Measurements from ENCODE around the gene TRUB1. TPM values are rescaled to one million over a fixed set of nuclear protein-coding genes. Genes with fewer than 3 reads are reported as not detected.
A peak's percentile ranks its signal among the peaks of the same experiment; 100 is the strongest.

The TRUB1 gene
- total RNA-seq, 1 experiment from 2014 or later, result 30.9 TPM

DNA sequence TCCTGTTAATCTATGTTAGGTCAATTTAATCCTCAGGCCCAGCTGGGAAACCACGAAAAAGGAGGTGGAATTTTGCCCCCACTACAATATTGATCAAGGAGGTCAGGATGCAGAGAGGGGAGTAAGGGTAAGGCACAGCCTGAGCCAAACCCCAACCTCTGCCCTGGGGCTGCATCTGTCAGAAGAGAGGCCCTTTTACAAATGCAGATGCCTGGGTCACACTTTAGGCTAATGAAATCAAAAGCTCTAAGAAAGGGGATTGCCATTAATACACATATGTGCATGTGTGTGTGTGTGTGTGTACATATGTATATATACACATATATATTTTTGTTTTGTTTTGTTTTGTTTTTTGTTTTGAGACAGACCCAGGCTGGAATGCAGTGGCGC is 25.5 kb upstream of the TRUB1 start:
- Mint-ChIP-seq H3K9me3 (ENCODE audit: low read depth, unreplicated experiment) (no peaks in the 10 kb centered on the region), H3K27ac (ENCODE audit: unreplicated experiment) (no peak overlapping the region), H3K4me3 (ENCODE audit: low read depth, unreplicated experiment) (no peak overlapping the region), H3K27me3 (ENCODE audit: unreplicated experiment) (no peaks in the 10 kb centered on the region), H3K4me1 (ENCODE audit: low read depth, unreplicated experiment) (peaks cover 10% of the 10 kb centered on the region), H3K36me3 (ENCODE audit: insufficient read depth, unreplicated experiment) (no peaks in the 10 kb centered on the region)
- intact Hi-C loops (cut with micrococcal nuclease; ENCODE audit: unreplicated experiment), result no loop called here
- DNase-seq, result no peak
- BruUV-seq (replicated peaks), result no TSS peak
- TF ChIP-seq, protein P1, sequence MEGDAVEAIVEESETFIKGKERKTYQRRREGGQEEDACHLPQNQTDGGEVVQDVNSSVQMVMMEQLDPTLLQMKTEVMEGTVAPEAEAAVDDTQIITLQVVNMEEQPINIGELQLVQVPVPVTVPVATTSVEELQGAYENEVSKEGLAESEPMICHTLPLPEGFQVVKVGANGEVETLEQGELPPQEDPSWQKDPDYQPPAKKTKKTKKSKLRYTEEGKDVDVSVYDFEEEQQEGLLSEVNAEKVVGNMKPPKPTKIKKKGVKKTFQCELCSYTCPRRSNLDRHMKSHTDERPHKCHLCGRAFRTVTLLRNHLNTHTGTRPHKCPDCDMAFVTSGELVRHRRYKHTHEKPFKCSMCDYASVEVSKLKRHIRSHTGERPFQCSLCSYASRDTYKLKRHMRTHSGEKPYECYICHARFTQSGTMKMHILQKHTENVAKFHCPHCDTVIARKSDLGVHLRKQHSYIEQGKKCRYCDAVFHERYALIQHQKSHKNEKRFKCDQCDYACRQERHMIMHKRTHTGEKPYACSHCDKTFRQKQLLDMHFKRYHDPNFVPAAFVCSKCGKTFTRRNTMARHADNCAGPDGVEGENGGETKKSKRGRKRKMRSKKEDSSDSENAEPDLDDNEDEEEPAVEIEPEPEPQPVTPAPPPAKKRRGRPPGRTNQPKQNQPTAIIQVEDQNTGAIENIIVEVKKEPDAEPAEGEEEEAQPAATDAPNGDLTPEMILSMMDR (IDR thresholded peaks at IDR 0.05; ENCODE audit: unreplicated experiment), result no peak
- CTCF ChIA-PET, result no interaction called here

DNA sequence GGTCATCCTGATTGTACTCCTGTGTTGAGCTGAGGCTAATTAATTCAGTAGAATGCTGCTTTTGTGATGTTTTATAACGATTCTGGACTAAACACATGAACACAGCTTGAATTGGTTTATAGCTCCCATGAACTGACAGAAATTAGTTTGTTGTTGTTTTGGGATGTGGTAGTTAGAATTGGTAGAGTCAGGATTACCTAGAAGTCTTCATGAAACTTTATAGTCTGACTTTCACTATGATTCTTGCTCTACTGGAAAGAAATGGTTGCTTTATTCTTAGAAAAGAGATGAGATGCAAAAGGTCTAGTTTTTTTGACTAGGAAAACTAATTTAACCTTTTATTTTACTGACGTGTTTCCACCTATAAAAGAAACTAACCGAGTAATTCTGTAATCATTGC is 23.4 kb upstream of the TRUB1 start:
- intact Hi-C loops (cut with micrococcal nuclease; ENCODE audit: unreplicated experiment), result no loop called here
- Mint-ChIP-seq H3K4me1 (ENCODE audit: low read depth, unreplicated experiment) (peaks cover 21% of the 10 kb centered on the region), H3K9me3 (ENCODE audit: low read depth, unreplicated experiment) (no peaks in the 10 kb centered on the region), H3K27ac (ENCODE audit: unreplicated experiment) (no peak overlapping the region), H3K36me3 (ENCODE audit: insufficient read depth, unreplicated experiment) (no peaks in the 10 kb centered on the region), H3K4me3 (ENCODE audit: low read depth, unreplicated experiment) (no peak overlapping the region), H3K27me3 (ENCODE audit: unreplicated experiment) (no peaks in the 10 kb centered on the region)
- TF ChIP-seq, protein P1 (IDR thresholded peaks at IDR 0.05; ENCODE audit: unreplicated experiment), result no peak
- BruUV-seq (replicated peaks), result no TSS peak
- CTCF ChIA-PET, result interaction anchor here (1.4 kb wide), 1 partner anchor 12 kb away, joined by 4 read pairs; no protein-coding TSS in a partner anchor
- DNase-seq, result no peak

DNA sequence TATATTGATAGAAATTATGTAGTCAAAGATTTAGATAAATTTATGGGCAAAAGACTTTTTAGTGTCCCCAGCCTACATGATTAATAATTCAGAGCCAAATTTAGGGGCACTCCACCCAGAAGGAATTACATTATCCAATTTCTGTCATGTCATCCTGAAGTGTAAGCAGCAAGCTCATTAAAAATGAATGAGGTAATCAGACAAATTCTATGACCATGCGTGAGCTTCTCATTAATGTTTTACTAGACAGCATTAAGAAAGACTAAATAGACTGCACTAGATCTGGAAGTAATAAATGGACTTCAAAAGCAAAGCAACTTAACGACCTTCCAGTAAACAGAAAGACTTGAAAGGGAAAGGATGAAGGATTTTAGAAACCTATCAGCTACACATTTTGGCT is 22.7 kb upstream of the TRUB1 start:
- H3K36me3 Mint-ChIP-seq (ENCODE audit: insufficient read depth, unreplicated experiment), result no peaks in the 10 kb centered on the region
- no peaks in the 10 kb centered on the region for H3K9me3 Mint-ChIP-seq (ENCODE audit: low read depth, unreplicated experiment)
- CTCF ChIA-PET, result interaction anchor here (0.7 to 1.4 kb wide), 2 partner anchors 11 to 23 kb away, joined by 4 read pairs; partner anchors contain the start of gene TRUB1
- peak overlapping the region; percentile 75 for H3K27ac Mint-ChIP-seq (ENCODE audit: unreplicated experiment)
- no peak overlapping the region for H3K4me3 Mint-ChIP-seq (ENCODE audit: low read depth, unreplicated experiment)
- intact Hi-C loops (cut with micrococcal nuclease; ENCODE audit: unreplicated experiment), result no loop called here
- BruUV-seq (replicated peaks), result no TSS peak
- peaks cover 21% of the 10 kb centered on the region for H3K4me1 Mint-ChIP-seq (ENCODE audit: low read depth, unreplicated experiment)
- H3K27me3 Mint-ChIP-seq (ENCODE audit: unreplicated experiment), result no peaks in the 10 kb centered on the region
- no peak for DNase-seq
- TF ChIP-seq, protein P1 (IDR thresholded peaks at IDR 0.05; ENCODE audit: unreplicated experiment), result no peak

DNA sequence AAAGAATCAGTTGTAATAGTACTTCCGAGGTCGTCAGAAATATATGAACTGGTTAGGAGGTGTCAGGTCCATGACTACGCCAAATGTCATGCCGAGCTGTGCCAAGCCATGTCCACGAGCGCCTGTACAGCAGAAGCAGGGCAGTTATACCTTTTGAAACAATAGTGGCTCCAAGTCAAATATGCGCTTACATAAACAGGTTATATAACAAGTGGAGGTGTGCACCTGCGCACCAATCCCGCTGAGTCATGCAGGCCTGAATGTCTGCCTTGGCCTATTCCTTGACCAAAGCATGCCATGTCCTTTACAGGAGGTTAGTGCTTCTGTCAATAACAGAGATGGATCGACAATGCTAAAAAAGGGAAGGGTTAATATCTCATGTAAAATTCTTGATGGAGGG is 21.3 kb upstream of the TRUB1 start:
- no peaks in the 10 kb centered on the region for H3K36me3 Mint-ChIP-seq (ENCODE audit: insufficient read depth, unreplicated experiment)
- H3K27me3 Mint-ChIP-seq (ENCODE audit: unreplicated experiment), result no peaks in the 10 kb centered on the region
- CTCF ChIA-PET, result no interaction called here
- TF ChIP-seq, protein P1 (IDR thresholded peaks at IDR 0.05; ENCODE audit: unreplicated experiment), result no peak
- no TSS peak for BruUV-seq (replicated peaks)
- DNase-seq, result no peak
- no peak overlapping the region for H3K4me3 Mint-ChIP-seq (ENCODE audit: low read depth, unreplicated experiment)
- H3K4me1 Mint-ChIP-seq (ENCODE audit: low read depth, unreplicated experiment), result peaks cover 21% of the 10 kb centered on the region
- intact Hi-C loops (cut with micrococcal nuclease; ENCODE audit: unreplicated experiment), result no loop called here
- H3K9me3 Mint-ChIP-seq (ENCODE audit: low read depth, unreplicated experiment), result no peaks in the 10 kb centered on the region
- peak overlapping the region; percentile 33 for H3K27ac Mint-ChIP-seq (ENCODE audit: unreplicated experiment)
